Thyroid gland (tissue), 4 donors: Measurements from ENCODE around the gene PTBP1. TPM values are rescaled to one million over a fixed set of nuclear protein-coding genes. Genes with fewer than 3 reads are reported as not detected.

Experiments
- DNase-seq, 2 donors: peaks; one replicate each; pipeline ENCODE4 v3.0.0-alpha.2; 2019
- H3K27ac ChIP-seq, 3 donors: fragments of 200-600 bp; sonication (generic); 1 replicate in 2 of 3; 2 replicates in 1 of 3; pipeline ENCODE4 v1.5.1; 2016 to 2019; ENCODE audit warnings: mild to moderate bottlenecking in 1 of 3, moderate library complexity in 1 of 3
- H3K27me3 ChIP-seq: fragments of 200-600 bp; sonication (generic); one replicate; pipeline ENCODE4 v1.5.1; 2019
- H3K36me3 ChIP-seq, 2 donors: fragments of 200-600 bp; sonication (generic); one replicate each; pipeline ENCODE4 v1.5.1; 2016 to 2019
- H3K4me1 ChIP-seq, 2 donors: fragments of 200-600 bp; sonication (generic); one replicate each; pipeline ENCODE4 v1.5.1; 2017 to 2019
- H3K4me3 ChIP-seq, 3 donors: fragments of 200-600 bp; sonication (generic); replicated peaks in 1 of 3; 1 replicate in 2 of 3; 2 replicates in 1 of 3; pipeline ENCODE4 v1.5.1; 2016; ENCODE audit warnings: mild to moderate bottlenecking in 1 of 3
- H3K9me3 ChIP-seq: fragments of 200-600 bp; sonication (generic); one replicate; pipeline ENCODE4 v1.5.1; 2017
- POLR2A ChIP-seq, 2 donors: fragments of 450-650 bp; IDR thresholded peaks; one replicate each; pipeline ENCODE4 v1.6.1; 2017; ENCODE audit warnings: antibody characterized with exemption in 2 of 2, mild to moderate bottlenecking in 2 of 2, moderate library complexity in 1 of 2
- WGBS, 2 donors: methylation state at CpG; one replicate each; pipeline ENCODE4 v1.1.5; 2017; 5-methylcytosine and 5-hydroxymethylcytosine counted together
- intact Hi-C: fragments of 100-400 bp; cut with DNase I; formaldehyde crosslinking; loops from one replicate; pipeline ENCODE4 v1.15.1; 2023
- total RNA-seq, 4 donors: library from RNA; depleted of rRNA; stranded (reverse); fragments of >200 nt; gene quantifications; one replicate each; pipeline ENCODE4 v1.2.3, GENCODE V29; 2016
- TF ChIP-seq, protein P1 (sequence below), 6 experiments: fragments of 200-600 bp in 3 of 6; fragments of 450-650 bp in 3 of 6; sonication (generic) in 3 of 6; IDR thresholded peaks; one replicate each; pipeline ENCODE4 v1.5.1; 2016 to 2019; ENCODE audit warnings: antibody characterized with exemption in 6 of 6, mild to moderate bottlenecking in 2 of 6, inconsistent platforms in 1 of 6, moderate library complexity in 1 of 6

PTBP1 gene
- total RNA-seq, 4 donors from 2014 or later, result 161 to 277 (median 199) TPM

- Histone ChIP-seq H3K9me3 (no peaks in the 10 kb centered on the region), H3K27me3 (no peaks in the 10 kb centered on the region), H3K4me1 (peaks cover 0 to 14% of the 10 kb centered on the region in 2 donors), H3K4me3 (no peak overlapping the region), H3K36me3 (no peaks in the 10 kb centered on the region), H3K27ac (no peak overlapping the region)
- TF ChIP-seq, protein P1, sequence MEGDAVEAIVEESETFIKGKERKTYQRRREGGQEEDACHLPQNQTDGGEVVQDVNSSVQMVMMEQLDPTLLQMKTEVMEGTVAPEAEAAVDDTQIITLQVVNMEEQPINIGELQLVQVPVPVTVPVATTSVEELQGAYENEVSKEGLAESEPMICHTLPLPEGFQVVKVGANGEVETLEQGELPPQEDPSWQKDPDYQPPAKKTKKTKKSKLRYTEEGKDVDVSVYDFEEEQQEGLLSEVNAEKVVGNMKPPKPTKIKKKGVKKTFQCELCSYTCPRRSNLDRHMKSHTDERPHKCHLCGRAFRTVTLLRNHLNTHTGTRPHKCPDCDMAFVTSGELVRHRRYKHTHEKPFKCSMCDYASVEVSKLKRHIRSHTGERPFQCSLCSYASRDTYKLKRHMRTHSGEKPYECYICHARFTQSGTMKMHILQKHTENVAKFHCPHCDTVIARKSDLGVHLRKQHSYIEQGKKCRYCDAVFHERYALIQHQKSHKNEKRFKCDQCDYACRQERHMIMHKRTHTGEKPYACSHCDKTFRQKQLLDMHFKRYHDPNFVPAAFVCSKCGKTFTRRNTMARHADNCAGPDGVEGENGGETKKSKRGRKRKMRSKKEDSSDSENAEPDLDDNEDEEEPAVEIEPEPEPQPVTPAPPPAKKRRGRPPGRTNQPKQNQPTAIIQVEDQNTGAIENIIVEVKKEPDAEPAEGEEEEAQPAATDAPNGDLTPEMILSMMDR (IDR thresholded peaks at IDR 0.05), result no peak
- TF ChIP-seq POLR2A (IDR thresholded peaks at IDR 0.05), result no peak
- intact Hi-C loops, result no loop called here
- DNase-seq, result no peak
- 57 to 68% methylated on average over 17 to 25 of the region's 30 CpGs for WGBS, 2 donors
These were observed 45.5 kb upstream of the PTBP1 start for GRCh38 chr19:751501-752341.

GRCh38 chr19:752652-753517 lies 44.4 kb upstream of the PTBP1 start:
- no peak overlapping the region for H3K27ac ChIP-seq
- H3K4me1 ChIP-seq, result peaks cover 0 to 14% of the 10 kb centered on the region in 2 donors
- WGBS, 2 donors, result 61 to 65% methylated on average over 22 to 28 of the region's 39 CpGs
- no peaks in the 10 kb centered on the region for H3K36me3 ChIP-seq
- intact Hi-C loops, result no loop called here
- TF ChIP-seq, protein P1 (IDR thresholded peaks at IDR 0.05), result no peak
- no peaks in the 10 kb centered on the region for H3K9me3 ChIP-seq
- H3K4me3 ChIP-seq, result no peak overlapping the region
- no peaks in the 10 kb centered on the region for H3K27me3 ChIP-seq
- no peak for DNase-seq

GRCh38 chr19:754530-754929 lies 42.7 kb upstream of the PTBP1 start:
- Histone ChIP-seq H3K36me3 (no peaks in the 10 kb centered on the region), H3K4me1 (peaks cover 0 to 14% of the 10 kb centered on the region in 2 donors), H3K27me3 (no peaks in the 10 kb centered on the region), H3K9me3 (no peaks in the 10 kb centered on the region), H3K27ac (no peak overlapping the region), H3K4me3 (no peak overlapping the region)
- intact Hi-C loops, result no loop called here
- TF ChIP-seq, protein P1 (IDR thresholded peaks at IDR 0.05), result no peak
- no peak for TF ChIP-seq POLR2A (IDR thresholded peaks at IDR 0.05)
- no peak for DNase-seq
- WGBS, 2 donors, result 88 to 92% methylated on average over 9 of the region's 9 CpGs

DNA sequence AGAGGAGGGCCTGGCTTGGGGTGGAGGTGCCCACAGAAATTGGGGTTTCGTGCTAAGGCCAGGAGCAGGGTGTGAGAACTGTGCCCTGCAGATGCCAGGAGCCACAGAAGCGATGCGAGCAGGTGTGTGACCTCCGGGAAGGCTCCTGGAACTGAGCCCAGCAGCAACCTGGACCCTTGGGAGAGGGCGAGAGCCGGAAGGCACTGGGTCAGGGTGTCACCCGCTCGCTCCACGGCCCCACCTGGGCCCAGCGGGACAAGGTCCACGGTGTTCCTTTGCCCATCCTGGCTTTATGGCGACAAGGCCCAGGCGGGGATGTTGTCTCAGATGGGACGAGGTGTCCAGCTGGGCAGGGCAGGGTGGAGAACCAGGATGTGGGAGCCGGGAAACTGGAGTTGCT lies 42.2 kb upstream of the PTBP1 start:
- Histone ChIP-seq H3K9me3 (no peaks in the 10 kb centered on the region), H3K27me3 (no peaks in the 10 kb centered on the region), H3K36me3 (no peaks in the 10 kb centered on the region), H3K4me3 (no peak overlapping the region), H3K27ac (no peak overlapping the region), H3K4me1 (peaks cover 0 to 14% of the 10 kb centered on the region in 2 donors)
- no peak for DNase-seq
- TF ChIP-seq POLR2A (IDR thresholded peaks at IDR 0.05), result no peak
- TF ChIP-seq, protein P1 (IDR thresholded peaks at IDR 0.05), result no peak
- intact Hi-C loops, result no loop called here
- 90 to 91% methylated on average over 10 to 11 of the region's 15 CpGs for WGBS, 2 donors

GRCh38 chr19:756236-756635 lies 41.0 kb upstream of the PTBP1 start:
- intact Hi-C loops, result no loop called here
- Histone ChIP-seq H3K4me3 (no peak overlapping the region), H3K9me3 (no peaks in the 10 kb centered on the region), H3K36me3 (no peaks in the 10 kb centered on the region), H3K27ac (no peak overlapping the region), H3K4me1 (peaks cover 0 to 12% of the 10 kb centered on the region in 2 donors), H3K27me3 (no peaks in the 10 kb centered on the region)
- no peak for DNase-seq
- TF ChIP-seq POLR2A (IDR thresholded peaks at IDR 0.05), result no peak
- TF ChIP-seq, protein P1 (IDR thresholded peaks at IDR 0.05), result no peak
